Measurements from ENCODE around the gene MDK. TPM values are rescaled to one million over a fixed set of nuclear protein-coding genes. Genes with fewer than 3 reads are reported as not detected.
A peak's percentile ranks its signal among the peaks of the same experiment; 100 is the strongest.

MDK gene
- total and polyA plus RNA-seq, 4 donors, result 2.3 to 41.8 (median 13.5) TPM

DNA sequence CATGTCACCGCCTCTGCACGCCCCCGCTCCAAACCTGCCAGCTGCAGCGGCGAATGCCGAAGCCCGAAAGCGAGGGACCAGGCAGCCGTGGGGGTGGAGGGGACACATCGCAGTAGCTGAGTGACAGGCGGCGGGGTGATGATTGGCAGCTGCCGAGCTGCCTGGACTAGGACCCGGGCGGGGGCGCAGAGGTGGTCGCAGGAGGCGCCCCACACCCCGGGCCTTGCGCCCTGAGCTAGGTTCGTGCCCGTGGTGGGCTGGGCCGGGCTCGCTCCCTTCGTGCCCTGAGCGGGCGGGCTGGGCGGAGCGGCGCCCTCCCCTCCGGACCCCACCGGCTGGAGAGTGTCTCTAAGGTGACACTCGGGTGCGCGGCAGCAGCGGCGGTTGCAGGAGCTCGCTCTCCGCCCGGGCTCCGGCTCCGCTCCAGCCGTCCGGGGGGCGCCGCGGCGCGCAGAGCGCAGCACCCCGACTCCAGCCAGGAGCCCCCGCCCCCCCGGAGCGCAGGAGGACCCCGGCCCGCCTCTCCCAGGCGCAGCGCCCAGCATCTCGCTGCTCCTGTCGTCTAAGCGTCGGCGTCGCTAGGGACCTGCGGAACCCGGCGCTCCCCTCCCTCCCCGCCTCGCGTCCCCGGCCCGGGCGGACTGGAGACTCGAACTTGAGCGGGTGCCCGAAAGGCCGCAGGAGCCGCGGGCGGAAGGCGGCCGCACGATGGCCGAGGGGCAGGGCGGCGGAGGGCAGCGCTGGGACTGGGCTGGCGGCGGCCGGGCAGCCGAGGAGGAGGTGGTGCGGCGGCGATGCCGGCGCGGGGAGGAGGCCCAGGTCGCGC is 48.7 kb upstream of the MDK start:
- Histone ChIP-seq H3K27ac (ENCODE audit: low read depth in 1 of 2, low read length in 2 of 2) (no peak overlapping the region), H3K4me3 (ENCODE audit: low read depth in 1 of 3, low read length in 3 of 3) (peak overlapping the region in 1 of 3 donors; percentile 47), H3K27me3 (ENCODE audit: control insufficient read depth in 4 of 4, insufficient read depth in 4 of 4, low read length in 3 of 4) (peaks cover 2 to 25% (median 3%) of the 10 kb centered on the region in 4 donors), H3K36me3 (ENCODE audit: control insufficient read depth in 4 of 4, insufficient read depth in 3 of 4, low read depth in 1 of 4, low read length in 3 of 4) (no peaks in the 10 kb centered on the region), H3K4me1 (ENCODE audit: control insufficient read depth in 4 of 4, insufficient read depth in 4 of 4, low read length in 3 of 4) (peaks cover 3 to 15% (median 7%) of the 10 kb centered on the region in 4 donors), H3K9me3 (ENCODE audit: control insufficient read depth in 4 of 4, low read length in 3 of 4) (no peaks in the 10 kb centered on the region), H3K9ac (ENCODE audit: low read depth in 1 of 2, low read length in 2 of 2) (no peak overlapping the region)
- TF ChIP-seq, protein P1, sequence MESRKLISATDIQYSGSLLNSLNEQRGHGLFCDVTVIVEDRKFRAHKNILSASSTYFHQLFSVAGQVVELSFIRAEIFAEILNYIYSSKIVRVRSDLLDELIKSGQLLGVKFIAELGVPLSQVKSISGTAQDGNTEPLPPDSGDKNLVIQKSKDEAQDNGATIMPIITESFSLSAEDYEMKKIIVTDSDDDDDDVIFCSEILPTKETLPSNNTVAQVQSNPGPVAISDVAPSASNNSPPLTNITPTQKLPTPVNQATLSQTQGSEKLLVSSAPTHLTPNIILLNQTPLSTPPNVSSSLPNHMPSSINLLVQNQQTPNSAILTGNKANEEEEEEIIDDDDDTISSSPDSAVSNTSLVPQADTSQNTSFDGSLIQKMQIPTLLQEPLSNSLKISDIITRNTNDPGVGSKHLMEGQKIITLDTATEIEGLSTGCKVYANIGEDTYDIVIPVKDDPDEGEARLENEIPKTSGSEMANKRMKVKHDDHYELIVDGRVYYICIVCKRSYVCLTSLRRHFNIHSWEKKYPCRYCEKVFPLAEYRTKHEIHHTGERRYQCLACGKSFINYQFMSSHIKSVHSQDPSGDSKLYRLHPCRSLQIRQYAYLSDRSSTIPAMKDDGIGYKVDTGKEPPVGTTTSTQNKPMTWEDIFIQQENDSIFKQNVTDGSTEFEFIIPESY (IDR thresholded peaks at IDR 0.05), result no peak
- TF ChIP-seq GABPA (IDR thresholded peaks at IDR 0.05 in 1 of 2, conservative IDR thresholded peaks at IDR 0.05 in 1 of 2), result no peak
- no peak for DNase-seq (ENCODE audit: low spot score)
- 3% methylated on average over 99 of the region's 99 CpGs for WGBS

DNA sequence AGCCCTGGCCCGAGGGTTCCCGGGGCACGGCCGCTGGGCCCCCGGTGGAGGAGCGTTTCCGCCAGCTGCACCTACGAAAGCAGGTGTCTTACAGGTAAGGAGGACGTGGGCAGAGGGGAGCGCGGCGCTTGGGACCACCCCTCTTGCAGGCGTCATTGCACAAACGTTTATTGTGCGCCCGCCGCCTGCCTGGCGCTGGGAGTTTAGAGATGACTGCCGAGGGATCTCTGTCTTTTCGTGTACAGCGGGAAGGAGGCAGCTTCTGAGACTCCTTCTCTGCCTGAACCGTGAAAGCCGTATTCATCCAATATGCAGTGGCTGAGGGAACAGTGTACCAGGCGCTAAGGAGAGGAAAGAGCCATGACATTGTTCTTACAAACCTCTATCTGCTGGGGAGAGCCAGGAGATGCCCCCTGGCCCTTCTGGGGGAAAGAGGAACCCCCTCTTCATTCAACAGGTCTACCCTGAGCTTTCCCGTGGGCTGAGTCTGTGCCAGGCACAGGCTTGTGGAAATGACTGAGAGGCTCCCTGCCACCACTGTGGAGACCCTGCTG is 48.0 kb upstream of the MDK start:
- WGBS, result 11% methylated on average over 25 of the region's 25 CpGs
- Histone ChIP-seq H3K27me3 (ENCODE audit: control insufficient read depth in 4 of 4, insufficient read depth in 4 of 4, low read length in 3 of 4) (peaks cover 2 to 25% (median 3%) of the 10 kb centered on the region in 4 donors), H3K27ac (ENCODE audit: low read depth in 1 of 2, low read length in 2 of 2) (no peak overlapping the region), H3K9me3 (ENCODE audit: control insufficient read depth in 4 of 4, low read length in 3 of 4) (no peaks in the 10 kb centered on the region), H3K4me3 (ENCODE audit: low read depth in 1 of 3, low read length in 3 of 3) (peak overlapping the region in 1 of 3 donors; percentile 47), H3K36me3 (ENCODE audit: control insufficient read depth in 4 of 4, insufficient read depth in 3 of 4, low read depth in 1 of 4, low read length in 3 of 4) (no peaks in the 10 kb centered on the region), H3K9ac (ENCODE audit: low read depth in 1 of 2, low read length in 2 of 2) (no peak overlapping the region), H3K4me1 (ENCODE audit: control insufficient read depth in 4 of 4, insufficient read depth in 4 of 4, low read length in 3 of 4) (peaks cover 3 to 15% (median 7%) of the 10 kb centered on the region in 4 donors)
- TF ChIP-seq HNF4A (conservative IDR thresholded peaks at IDR 0.05) (no peak), GABPA (IDR thresholded peaks at IDR 0.05 in 1 of 2, conservative IDR thresholded peaks at IDR 0.05 in 1 of 2) (no peak), HNF4G (IDR thresholded peaks at IDR 0.05) (no peak), TAF1 (conservative IDR thresholded peaks at IDR 0.05) (no peak), NR2F2 (IDR thresholded peaks at IDR 0.05) (no peak), JUND (IDR thresholded peaks at IDR 0.05) (no peak), FOXA2 (IDR thresholded peaks at IDR 0.05) (no peak)
- DNase-seq (ENCODE audit: low spot score), result no peak

DNA sequence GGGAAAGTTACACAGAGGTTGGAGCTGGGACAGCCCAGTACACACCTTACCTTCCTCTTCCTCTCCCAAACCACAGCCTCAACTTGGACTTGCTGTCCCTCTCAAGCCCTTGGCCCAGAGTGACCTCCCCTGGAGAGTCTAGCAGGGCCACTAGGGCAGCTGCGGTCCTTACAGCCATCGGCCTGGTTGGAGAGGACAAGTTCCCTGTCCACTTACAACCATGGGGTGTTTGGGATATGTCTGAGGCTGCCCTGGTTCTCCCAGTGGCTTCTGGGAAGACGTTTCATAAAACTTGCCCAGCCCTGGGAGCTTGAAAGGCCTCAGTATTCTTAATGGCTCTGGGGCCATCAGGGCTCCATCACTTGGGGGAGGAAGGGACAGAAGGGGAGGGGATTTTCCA is 47.3 kb upstream of the MDK start:
- no peak overlapping the region for H3K27ac ChIP-seq (ENCODE audit: low read depth in 1 of 2, low read length in 2 of 2)
- H3K27me3 ChIP-seq (ENCODE audit: control insufficient read depth in 4 of 4, insufficient read depth in 4 of 4, low read length in 3 of 4), result peaks cover 2 to 25% (median 3%) of the 10 kb centered on the region in 4 donors
- no peaks in the 10 kb centered on the region for H3K9me3 ChIP-seq (ENCODE audit: control insufficient read depth in 4 of 4, low read length in 3 of 4)
- DNase-seq (ENCODE audit: low spot score), result no peak
- TF ChIP-seq GABPA (IDR thresholded peaks at IDR 0.05 in 1 of 2, conservative IDR thresholded peaks at IDR 0.05 in 1 of 2) (no peak), FOXA2 (IDR thresholded peaks at IDR 0.05) (no peak), SP1 (IDR thresholded peaks at IDR 0.05) (no peak), NR2F2 (IDR thresholded peaks at IDR 0.05) (no peak), JUND (IDR thresholded peaks at IDR 0.05) (no peak), RXRA (IDR thresholded peaks at IDR 0.05) (no peak), TAF1 (conservative IDR thresholded peaks at IDR 0.05) (no peak)
- TF ChIP-seq, protein P2, sequence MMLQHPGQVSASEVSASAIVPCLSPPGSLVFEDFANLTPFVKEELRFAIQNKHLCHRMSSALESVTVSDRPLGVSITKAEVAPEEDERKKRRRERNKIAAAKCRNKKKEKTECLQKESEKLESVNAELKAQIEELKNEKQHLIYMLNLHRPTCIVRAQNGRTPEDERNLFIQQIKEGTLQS (IDR thresholded peaks at IDR 0.05), result no peak
- TF ChIP-seq, protein P3, sequence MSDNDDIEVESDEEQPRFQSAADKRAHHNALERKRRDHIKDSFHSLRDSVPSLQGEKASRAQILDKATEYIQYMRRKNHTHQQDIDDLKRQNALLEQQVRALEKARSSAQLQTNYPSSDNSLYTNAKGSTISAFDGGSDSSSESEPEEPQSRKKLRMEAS (IDR thresholded peaks at IDR 0.05), result no peak
- TF ChIP-seq, protein P4, sequence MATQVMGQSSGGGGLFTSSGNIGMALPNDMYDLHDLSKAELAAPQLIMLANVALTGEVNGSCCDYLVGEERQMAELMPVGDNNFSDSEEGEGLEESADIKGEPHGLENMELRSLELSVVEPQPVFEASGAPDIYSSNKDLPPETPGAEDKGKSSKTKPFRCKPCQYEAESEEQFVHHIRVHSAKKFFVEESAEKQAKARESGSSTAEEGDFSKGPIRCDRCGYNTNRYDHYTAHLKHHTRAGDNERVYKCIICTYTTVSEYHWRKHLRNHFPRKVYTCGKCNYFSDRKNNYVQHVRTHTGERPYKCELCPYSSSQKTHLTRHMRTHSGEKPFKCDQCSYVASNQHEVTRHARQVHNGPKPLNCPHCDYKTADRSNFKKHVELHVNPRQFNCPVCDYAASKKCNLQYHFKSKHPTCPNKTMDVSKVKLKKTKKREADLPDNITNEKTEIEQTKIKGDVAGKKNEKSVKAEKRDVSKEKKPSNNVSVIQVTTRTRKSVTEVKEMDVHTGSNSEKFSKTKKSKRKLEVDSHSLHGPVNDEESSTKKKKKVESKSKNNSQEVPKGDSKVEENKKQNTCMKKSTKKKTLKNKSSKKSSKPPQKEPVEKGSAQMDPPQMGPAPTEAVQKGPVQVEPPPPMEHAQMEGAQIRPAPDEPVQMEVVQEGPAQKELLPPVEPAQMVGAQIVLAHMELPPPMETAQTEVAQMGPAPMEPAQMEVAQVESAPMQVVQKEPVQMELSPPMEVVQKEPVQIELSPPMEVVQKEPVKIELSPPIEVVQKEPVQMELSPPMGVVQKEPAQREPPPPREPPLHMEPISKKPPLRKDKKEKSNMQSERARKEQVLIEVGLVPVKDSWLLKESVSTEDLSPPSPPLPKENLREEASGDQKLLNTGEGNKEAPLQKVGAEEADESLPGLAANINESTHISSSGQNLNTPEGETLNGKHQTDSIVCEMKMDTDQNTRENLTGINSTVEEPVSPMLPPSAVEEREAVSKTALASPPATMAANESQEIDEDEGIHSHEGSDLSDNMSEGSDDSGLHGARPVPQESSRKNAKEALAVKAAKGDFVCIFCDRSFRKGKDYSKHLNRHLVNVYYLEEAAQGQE (IDR thresholded peaks at IDR 0.05), result no peak
- TF ChIP-seq, protein P5, sequence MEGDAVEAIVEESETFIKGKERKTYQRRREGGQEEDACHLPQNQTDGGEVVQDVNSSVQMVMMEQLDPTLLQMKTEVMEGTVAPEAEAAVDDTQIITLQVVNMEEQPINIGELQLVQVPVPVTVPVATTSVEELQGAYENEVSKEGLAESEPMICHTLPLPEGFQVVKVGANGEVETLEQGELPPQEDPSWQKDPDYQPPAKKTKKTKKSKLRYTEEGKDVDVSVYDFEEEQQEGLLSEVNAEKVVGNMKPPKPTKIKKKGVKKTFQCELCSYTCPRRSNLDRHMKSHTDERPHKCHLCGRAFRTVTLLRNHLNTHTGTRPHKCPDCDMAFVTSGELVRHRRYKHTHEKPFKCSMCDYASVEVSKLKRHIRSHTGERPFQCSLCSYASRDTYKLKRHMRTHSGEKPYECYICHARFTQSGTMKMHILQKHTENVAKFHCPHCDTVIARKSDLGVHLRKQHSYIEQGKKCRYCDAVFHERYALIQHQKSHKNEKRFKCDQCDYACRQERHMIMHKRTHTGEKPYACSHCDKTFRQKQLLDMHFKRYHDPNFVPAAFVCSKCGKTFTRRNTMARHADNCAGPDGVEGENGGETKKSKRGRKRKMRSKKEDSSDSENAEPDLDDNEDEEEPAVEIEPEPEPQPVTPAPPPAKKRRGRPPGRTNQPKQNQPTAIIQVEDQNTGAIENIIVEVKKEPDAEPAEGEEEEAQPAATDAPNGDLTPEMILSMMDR (IDR thresholded peaks at IDR 0.05; ENCODE audit: low read depth, low read length, missing input control), result no peak
- WGBS, result 91% methylated on average over 3 of the region's 3 CpGs
- peaks cover 3 to 15% (median 10%) of the 10 kb centered on the region in 4 donors for H3K4me1 ChIP-seq (ENCODE audit: control insufficient read depth in 4 of 4, insufficient read depth in 4 of 4, low read length in 3 of 4)
- H3K36me3 ChIP-seq (ENCODE audit: control insufficient read depth in 4 of 4, insufficient read depth in 3 of 4, low read depth in 1 of 4, low read length in 3 of 4), result no peaks in the 10 kb centered on the region
- H3K9ac ChIP-seq (ENCODE audit: low read depth in 1 of 2, low read length in 2 of 2), result no peak overlapping the region
- H3K4me3 ChIP-seq (ENCODE audit: low read depth in 1 of 3, low read length in 3 of 3), result no peak overlapping the region
